ENCODE results near the gene WNT16.

WNT16 gene

DNA sequence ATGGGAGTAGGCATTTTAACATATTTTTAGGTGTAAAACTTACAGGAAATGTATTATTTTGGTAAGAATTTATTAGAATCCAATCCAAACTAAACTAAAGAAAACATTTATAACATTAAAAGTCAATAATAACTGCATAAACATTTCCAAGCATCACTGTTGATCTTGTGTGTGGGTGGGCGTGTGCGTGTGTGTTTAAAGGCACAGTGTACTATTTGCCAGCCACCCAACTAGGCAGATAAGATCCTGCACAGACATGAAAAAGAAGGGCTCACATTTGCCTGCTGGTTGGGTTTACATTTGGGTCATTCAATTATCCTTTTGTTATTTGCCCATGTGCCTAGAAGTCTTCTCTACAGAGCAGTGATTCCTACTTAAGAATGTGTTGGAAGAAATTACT, 31.0 kb upstream of the WNT16 start:
- Mint-ChIP-seq H3K4me1 (peaks cover 29% of the 10 kb centered on the region), H3K27ac (peak overlapping the region in 2 of 3 experiments; percentile 32 to 76), H3K36me3 (ENCODE audit: low read depth) (peaks cover 8% of the 10 kb centered on the region), H3K27me3 (ENCODE audit: low read depth) (no peaks in the 10 kb centered on the region), H3K4me3 (no peak overlapping the region), H3K9me3 (no peaks in the 10 kb centered on the region)
- TF ChIP-seq, protein P1, sequence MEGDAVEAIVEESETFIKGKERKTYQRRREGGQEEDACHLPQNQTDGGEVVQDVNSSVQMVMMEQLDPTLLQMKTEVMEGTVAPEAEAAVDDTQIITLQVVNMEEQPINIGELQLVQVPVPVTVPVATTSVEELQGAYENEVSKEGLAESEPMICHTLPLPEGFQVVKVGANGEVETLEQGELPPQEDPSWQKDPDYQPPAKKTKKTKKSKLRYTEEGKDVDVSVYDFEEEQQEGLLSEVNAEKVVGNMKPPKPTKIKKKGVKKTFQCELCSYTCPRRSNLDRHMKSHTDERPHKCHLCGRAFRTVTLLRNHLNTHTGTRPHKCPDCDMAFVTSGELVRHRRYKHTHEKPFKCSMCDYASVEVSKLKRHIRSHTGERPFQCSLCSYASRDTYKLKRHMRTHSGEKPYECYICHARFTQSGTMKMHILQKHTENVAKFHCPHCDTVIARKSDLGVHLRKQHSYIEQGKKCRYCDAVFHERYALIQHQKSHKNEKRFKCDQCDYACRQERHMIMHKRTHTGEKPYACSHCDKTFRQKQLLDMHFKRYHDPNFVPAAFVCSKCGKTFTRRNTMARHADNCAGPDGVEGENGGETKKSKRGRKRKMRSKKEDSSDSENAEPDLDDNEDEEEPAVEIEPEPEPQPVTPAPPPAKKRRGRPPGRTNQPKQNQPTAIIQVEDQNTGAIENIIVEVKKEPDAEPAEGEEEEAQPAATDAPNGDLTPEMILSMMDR (IDR thresholded peaks at IDR 0.05; ENCODE audit: unreplicated experiment in 3 of 3): no peak

DNA sequence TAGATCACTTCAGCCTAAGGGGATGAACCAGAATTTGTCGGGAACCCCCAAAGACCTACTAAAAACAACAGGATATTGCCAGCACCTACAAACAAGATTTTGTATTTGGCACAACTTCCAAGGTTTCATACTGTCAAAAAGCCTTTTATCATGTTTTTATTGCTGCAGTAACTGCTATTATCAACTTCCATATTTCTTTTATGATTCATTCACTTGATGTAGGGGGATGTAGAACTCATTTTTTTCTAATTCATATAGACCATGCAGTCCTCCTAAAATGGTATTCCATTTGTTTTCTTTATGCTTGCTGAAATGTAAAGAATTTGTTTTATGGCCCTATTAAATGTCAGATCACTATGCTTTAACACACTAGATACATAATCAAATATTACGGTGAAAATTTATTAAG, 30.0 kb upstream of the WNT16 start:
- H3K4me1 Mint-ChIP-seq: peaks cover 32% of the 10 kb centered on the region
- H3K4me3 Mint-ChIP-seq: no peak overlapping the region
- TF ChIP-seq, protein P1 (IDR thresholded peaks at IDR 0.05; ENCODE audit: unreplicated experiment in 3 of 3): no peak
- no peaks in the 10 kb centered on the region for H3K27me3 Mint-ChIP-seq (ENCODE audit: low read depth)
- H3K27ac Mint-ChIP-seq: peak overlapping the region; percentile 32 to 76 (median 72)
- no peaks in the 10 kb centered on the region for H3K9me3 Mint-ChIP-seq
- H3K36me3 Mint-ChIP-seq (ENCODE audit: low read depth): peaks cover 3% of the 10 kb centered on the region

DNA sequence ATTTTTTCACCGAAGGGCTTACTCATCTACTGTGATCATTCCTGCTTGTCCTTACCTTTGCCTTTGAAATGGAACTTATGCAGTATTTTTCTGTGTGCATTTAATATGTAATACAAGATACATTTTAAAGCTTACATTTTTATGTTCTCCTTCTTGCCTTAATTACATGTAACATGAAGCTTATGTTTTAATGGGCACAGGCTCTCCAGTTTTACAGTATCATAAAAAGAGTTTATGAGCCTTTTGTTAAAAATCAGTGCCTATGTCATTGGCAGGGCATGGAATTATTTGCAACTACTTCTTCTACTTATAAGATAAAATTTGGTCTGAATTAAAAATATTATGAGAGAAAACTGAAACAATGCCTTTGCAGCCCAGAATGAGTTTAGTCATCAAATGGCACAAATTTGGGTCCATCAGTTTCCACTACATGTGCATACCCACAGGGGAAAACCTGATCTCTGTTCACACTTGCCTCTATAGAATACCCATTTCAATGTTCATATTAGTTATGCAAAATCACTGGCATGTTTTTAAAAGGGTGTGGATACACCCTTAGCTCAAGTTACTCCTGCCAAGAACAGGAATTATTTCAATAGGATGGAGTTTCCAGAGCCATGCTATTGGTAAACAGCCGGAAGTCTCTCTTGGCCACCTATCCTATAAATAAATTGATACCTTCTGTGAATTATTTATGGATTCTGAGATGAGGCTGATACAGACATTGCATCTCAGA, 27.9 kb upstream of the WNT16 start:
- no peaks in the 10 kb centered on the region for H3K27me3 Mint-ChIP-seq (ENCODE audit: low read depth)
- no peaks in the 10 kb centered on the region for H3K9me3 Mint-ChIP-seq
- H3K27ac Mint-ChIP-seq: no peak overlapping the region
- H3K4me3 Mint-ChIP-seq: no peak overlapping the region
- TF ChIP-seq, protein P1 (IDR thresholded peaks at IDR 0.05; ENCODE audit: unreplicated experiment in 3 of 3): no peak
- H3K4me1 Mint-ChIP-seq: peaks cover 35% of the 10 kb centered on the region
- no peaks in the 10 kb centered on the region for H3K36me3 Mint-ChIP-seq (ENCODE audit: low read depth)

DNA sequence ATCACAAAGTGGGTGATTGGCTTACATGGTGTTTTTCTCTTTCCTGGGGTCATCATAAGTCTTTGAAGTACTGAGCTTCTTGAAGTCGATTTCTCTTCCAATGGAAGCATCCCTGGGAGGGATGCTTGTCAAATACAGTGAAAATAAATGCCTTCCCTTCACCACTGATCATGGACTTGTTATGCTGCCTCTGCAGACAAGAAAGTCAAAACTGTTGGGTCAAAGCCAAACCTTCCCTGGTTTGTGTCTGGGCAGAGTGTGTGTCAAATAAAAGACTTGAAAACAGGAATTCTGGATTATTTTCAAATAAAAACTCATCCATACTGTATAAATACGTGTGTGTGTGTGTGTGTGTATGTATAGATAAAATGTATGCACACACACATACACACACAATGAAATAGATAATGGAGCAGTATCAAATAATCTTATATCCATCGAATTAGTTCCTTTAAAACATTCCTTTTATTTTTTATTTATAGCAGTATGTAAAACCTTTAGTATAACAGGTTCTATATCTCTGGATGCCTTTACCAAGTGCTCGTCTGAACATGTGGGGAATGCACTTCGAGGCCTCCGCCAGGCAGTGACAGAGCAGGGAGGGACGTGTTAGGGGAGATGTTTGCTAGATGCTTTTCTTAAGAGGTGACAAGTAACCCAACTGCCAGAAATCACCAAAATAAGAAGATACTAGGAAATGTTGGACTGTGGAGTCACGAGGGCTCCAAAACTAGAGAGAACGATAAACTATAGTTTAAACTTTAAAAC, 27.2 kb upstream of the WNT16 start:
- Mint-ChIP-seq H3K9me3 (no peaks in the 10 kb centered on the region), H3K4me3 (no peak overlapping the region), H3K27me3 (ENCODE audit: low read depth) (no peaks in the 10 kb centered on the region), H3K36me3 (ENCODE audit: low read depth) (no peaks in the 10 kb centered on the region), H3K4me1 (peaks cover 38% of the 10 kb centered on the region), H3K27ac (peak overlapping the region in 2 of 3 experiments; percentile 8 to 36)
- TF ChIP-seq, protein P1 (IDR thresholded peaks at IDR 0.05; ENCODE audit: unreplicated experiment in 3 of 3): no peak

DNA sequence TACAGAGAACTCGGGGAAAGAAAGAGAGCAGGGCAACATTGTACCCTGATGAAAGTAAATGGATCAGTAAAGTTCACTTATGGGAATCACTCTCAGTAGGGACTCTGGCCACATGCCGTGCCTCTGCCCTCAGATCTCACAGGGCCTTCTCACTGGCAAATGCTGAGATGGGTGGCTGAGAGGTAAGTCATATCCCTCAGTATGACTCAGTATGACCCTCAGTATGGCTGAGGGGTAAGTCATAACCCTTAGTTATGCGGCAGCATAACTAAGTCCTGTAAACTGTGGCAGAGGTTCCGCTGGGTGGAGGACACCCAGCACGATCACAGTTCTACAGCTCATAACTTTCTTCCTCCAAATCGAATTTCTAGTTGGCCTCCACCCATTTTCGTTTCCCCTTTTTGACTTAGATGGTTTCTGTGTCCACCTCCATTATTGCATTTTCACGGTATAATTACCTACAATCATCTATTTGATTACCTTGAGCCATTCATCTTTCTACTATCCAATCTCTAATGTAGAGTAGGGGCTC, 26.5 kb upstream of the WNT16 start:
- no peaks in the 10 kb centered on the region for H3K27me3 Mint-ChIP-seq (ENCODE audit: low read depth)
- peaks cover 44% of the 10 kb centered on the region for H3K4me1 Mint-ChIP-seq
- H3K36me3 Mint-ChIP-seq (ENCODE audit: low read depth): no peaks in the 10 kb centered on the region
- TF ChIP-seq, protein P1 (IDR thresholded peaks at IDR 0.05; ENCODE audit: unreplicated experiment in 3 of 3): no peak
- H3K4me3 Mint-ChIP-seq: no peak overlapping the region
- H3K9me3 Mint-ChIP-seq: no peaks in the 10 kb centered on the region
- peak overlapping the region in 1 of 3 experiments; percentile 8 for H3K27ac Mint-ChIP-seq

Data from nephron (organoid).